Endothelial cell of umbilical vein (primary cell): ENCODE measurements around the gene DOLPP1. TPM values are rescaled to one million over a fixed set of nuclear protein-coding genes. Genes with fewer than 3 reads are reported as not detected.

Source experiments
- BruUV-seq: library from RNA; stranded (reverse); fragments of 400-500 nt; replicated peaks from 2 replicates; lab custom pipeline; 2021; lab: Mats Ljungman, UMichigan
- CTCF ChIA-PET: fragments of 300-600, 350-600 bp; sonication (Branson Sonifier 250); formaldehyde crosslinking; loops from one replicate; lab custom pipeline; 2021; ENCODE audit warnings: antibody characterized with exemption, inconsistent platforms; lab: Charles Lee
- POLR2A ChIA-PET: fragments of 300-600, 350-600 bp; sonication (Branson Sonifier 250); formaldehyde crosslinking; loops from one replicate; lab custom pipeline; 2021; ENCODE audit warnings: antibody characterized with exemption, inconsistent platforms; lab: Charles Lee
- DNase-seq: peaks from one replicate; pipeline ENCODE4 v3.0.0-alpha.2; 2011; ENCODE audit warnings: low read depth, low spot score
- FAIRE-seq: peaks from 2 replicates; lab custom pipeline; 2011; peaks lifted over from hg19 to GRCh38; lab: Jason Lieb, UNC
- H2AFZ ChIP-seq: 2 replicates; pipeline ENCODE4 v1.6.0; 2012; ENCODE audit warnings: low read depth, low read length, control low read depth, inconsistent platforms
- H3K27ac ChIP-seq: 2 replicates; pipeline ENCODE4 v1.5.1; 2011; ENCODE audit warnings: low read depth, mild to moderate bottlenecking, control low read depth, low read length, moderate library complexity; ENCODE audit not compliant: insufficient read depth
- H3K27me3 ChIP-seq, 2 experiments: 2 replicates each; pipeline versions ENCODE4 v1.6.0 to v1.6.1; 2011; ENCODE audit warnings: low read length in 2 of 2, mixed read lengths in 1 of 2; ENCODE audit not compliant: control insufficient read depth in 2 of 2, insufficient read depth in 2 of 2
- H3K36me3 ChIP-seq, 2 experiments: 2 replicates in 1 of 2; 3 replicates in 1 of 2; pipeline ENCODE4 v1.5.1; 2011; ENCODE audit warnings: low read length in 2 of 2, mild to moderate bottlenecking in 1 of 2, moderate library complexity in 1 of 2; ENCODE audit not compliant: control insufficient read depth in 2 of 2, insufficient read depth in 2 of 2; ENCODE audit errors: extremely low read depth in 1 of 2
- H3K4me1 ChIP-seq: 3 replicates; pipeline ENCODE4 v1.5.1; 2011; ENCODE audit warnings: mild to moderate bottlenecking, low read length; ENCODE audit not compliant: control insufficient read depth, insufficient read depth; ENCODE audit errors: extremely low read depth
- H3K4me2 ChIP-seq: 2 replicates; pipeline ENCODE4 v1.6.1; 2011; ENCODE audit warnings: low read length, control low read depth, mixed read lengths; ENCODE audit not compliant: insufficient read depth
- H3K4me3 ChIP-seq, 3 experiments: fragments of 200-600 bp in 1 of 3; sonication (generic), shearing (Covaris generic) in 1 of 3; replicated peaks in 1 of 3; 2 replicates each; pipeline ENCODE4 v1.5.1; 2011 to 2016; ENCODE audit warnings: control low read depth in 3 of 3, low read length in 3 of 3, mild to moderate bottlenecking in 2 of 3, inconsistent platforms in 1 of 3, low read depth in 1 of 3, moderate library complexity in 1 of 3; ENCODE audit not compliant: insufficient read depth in 1 of 3
- H3K79me2 ChIP-seq: 2 replicates; pipeline ENCODE4 v1.6.0; 2012; ENCODE audit warnings: low read length, inconsistent platforms; ENCODE audit not compliant: control insufficient read depth, insufficient read depth
- H3K9ac ChIP-seq: replicated peaks from 2 replicates; pipeline ENCODE3; 2011; ENCODE audit warnings: low read length, control low read depth; ENCODE audit not compliant: insufficient read depth; ENCODE audit errors: extremely low read depth
- H3K9me1 ChIP-seq: replicated peaks from 3 replicates; pipeline ENCODE4 v1.6.0; 2011; ENCODE audit warnings: mild to moderate bottlenecking, low read length; ENCODE audit not compliant: control insufficient read depth, insufficient read depth; ENCODE audit errors: extremely low read depth
- H3K9me3 ChIP-seq: replicated peaks from 2 replicates; pipeline ENCODE4 v1.5.1; 2012; ENCODE audit warnings: low read length, inconsistent platforms; ENCODE audit not compliant: control insufficient read depth, insufficient read depth
- H4K20me1 ChIP-seq: replicated peaks from 2 replicates; pipeline ENCODE3; 2011; ENCODE audit warnings: mild to moderate bottlenecking, low read length; ENCODE audit not compliant: control insufficient read depth, insufficient read depth; ENCODE audit errors: extremely low read depth
- EZH2 ChIP-seq: IDR thresholded peaks from 2 replicates; pipeline ENCODE4 v1.6.1; 2012; ENCODE audit warnings: borderline replicate concordance, low read depth, mild to moderate bottlenecking, moderate library complexity, low read length, inconsistent platforms; ENCODE audit not compliant: severe bottlenecking
- FOS ChIP-seq: IDR thresholded peaks from 2 replicates; pipeline ENCODE4 v1.6.1; 2011; ENCODE audit warnings: mild to moderate bottlenecking, low read length, moderate library complexity, borderline replicate concordance; ENCODE audit not compliant: insufficient read depth
- GATA2 ChIP-seq: IDR thresholded peaks from 2 replicates; pipeline ENCODE4 v1.7.0; 2011; ENCODE audit warnings: low read depth, mild to moderate bottlenecking, moderate library complexity, mixed read lengths, low read length; ENCODE audit not compliant: insufficient read length, insufficient read depth
- JUN ChIP-seq: IDR thresholded peaks from 2 replicates; pipeline ENCODE4 v1.6.1; 2011; ENCODE audit warnings: borderline replicate concordance, low read depth; ENCODE audit not compliant: insufficient read length, insufficient read depth
- MYC ChIP-seq: IDR thresholded peaks from one replicate; pipeline ENCODE4 v1.6.1; 2011; ENCODE audit warnings: mild to moderate bottlenecking, low read depth, low read length
- POLR2A ChIP-seq: IDR thresholded peaks from 2 replicates; pipeline ENCODE4 v1.6.1; 2012; ENCODE audit warnings: low read depth, mild to moderate bottlenecking, control low read depth, low read length
- POLR2AphosphoS5 ChIP-seq: IDR thresholded peaks from 2 replicates; pipeline ENCODE4 v1.6.1; 2012; ENCODE audit warnings: low read depth, mild to moderate bottlenecking, control low read depth, low read length, moderate library complexity; ENCODE audit not compliant: insufficient read depth
- dilution Hi-C: fragments of 300-500 bp; cut with MboI; formaldehyde crosslinking; loops from one replicate; pipeline ENCODE4 v1.15.0; 2019; ENCODE audit warnings: low sequenced_read_pairs; ENCODE audit not compliant: extremely low pct_ligation_motif_present
- intact Hi-C: fragments of 100-400 bp; cut with micrococcal nuclease; formaldehyde crosslinking; loops from one replicate; pipeline ENCODE4 v1.10.0; 2022
- polyA plus RNA-seq, 4 experiments: library from polyadenylated mRNA; depleted of rRNA in 3 of 4; stranded (reverse) in 3 of 4; unstranded in 1 of 4; fragments of >200 nt; gene quantifications; 2 replicates each; pipeline versions ENCODE4 v1.2.1 to v1.2.3, GENCODE V29; 2011 to 2012; ENCODE audit warnings: missing spikeins in 1 of 4
- total RNA-seq: library from RNA; stranded (reverse); gene quantifications from 2 replicates; pipeline ENCODE4 v1.2.3, GENCODE V29; 2021
- TF ChIP-seq, protein P1 (sequence below), 2 donors: IDR thresholded peaks; 1 replicate in 1 of 2; 2 replicates in 1 of 2; pipeline ENCODE4 v1.5.1; 2011; ENCODE audit warnings: low read length in 2 of 2, mild to moderate bottlenecking in 2 of 2, moderate library complexity in 2 of 2, control low read depth in 1 of 2, inconsistent platforms in 1 of 2, low read depth in 1 of 2; ENCODE audit not compliant: insufficient read depth in 1 of 2; ENCODE audit errors: extremely low read depth in 1 of 2
- TF ChIP-seq, protein P2 (sequence below): IDR thresholded peaks from 2 replicates; pipeline ENCODE4 v1.6.1; 2011; ENCODE audit not compliant: insufficient read depth, insufficient read length

Gene DOLPP1
- total and polyA plus RNA-seq, 2 donors (not counting 3 experiments of a cell fraction or from before 2014, with no cell fraction given): 17.7 to 28.3 TPM

DNA sequence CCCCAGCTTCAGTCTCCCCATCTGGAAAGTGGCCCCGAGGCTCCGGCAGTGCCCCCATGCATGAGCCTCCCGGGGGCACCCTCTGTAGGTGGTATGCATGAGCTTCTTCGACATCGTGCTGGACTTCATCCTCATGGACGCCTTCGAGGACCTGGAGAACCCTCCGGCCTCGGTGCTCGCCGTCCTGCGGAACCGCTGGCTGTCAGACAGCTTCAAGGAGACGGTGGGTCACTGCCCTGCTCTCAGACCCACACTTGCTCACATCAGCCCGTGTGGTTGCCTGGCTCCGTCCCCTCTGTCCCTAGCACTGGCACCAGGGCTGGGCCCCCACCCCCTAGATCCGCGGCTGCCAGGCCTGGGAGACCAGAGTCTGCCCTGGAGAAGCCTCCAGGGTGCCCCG lies 12.8 kb upstream of the DOLPP1 start:
- ChIA-PET POLR2A (no interaction called here), CTCF (interaction anchor here (1.7 kb wide), 1 partner anchor 40 kb away, joined by 5 read pairs; the partner anchor contains the start of gene SH3GLB2)
- no peak overlapping the region for H3K4me3 ChIP-seq
- no peak overlapping the region for H2AFZ ChIP-seq
- no peaks in the 10 kb centered on the region for H3K79me2 ChIP-seq
- dilution Hi-C loops: no loop called here
- H3K27ac ChIP-seq: no peak overlapping the region
- H3K36me3 ChIP-seq: peaks cover 0 to 36% of the 10 kb centered on the region in 2 experiments
- no peak for TF ChIP-seq EZH2
- no peak for TF ChIP-seq JUN
- TF ChIP-seq GATA2: no peak
- TF ChIP-seq, protein P1, sequence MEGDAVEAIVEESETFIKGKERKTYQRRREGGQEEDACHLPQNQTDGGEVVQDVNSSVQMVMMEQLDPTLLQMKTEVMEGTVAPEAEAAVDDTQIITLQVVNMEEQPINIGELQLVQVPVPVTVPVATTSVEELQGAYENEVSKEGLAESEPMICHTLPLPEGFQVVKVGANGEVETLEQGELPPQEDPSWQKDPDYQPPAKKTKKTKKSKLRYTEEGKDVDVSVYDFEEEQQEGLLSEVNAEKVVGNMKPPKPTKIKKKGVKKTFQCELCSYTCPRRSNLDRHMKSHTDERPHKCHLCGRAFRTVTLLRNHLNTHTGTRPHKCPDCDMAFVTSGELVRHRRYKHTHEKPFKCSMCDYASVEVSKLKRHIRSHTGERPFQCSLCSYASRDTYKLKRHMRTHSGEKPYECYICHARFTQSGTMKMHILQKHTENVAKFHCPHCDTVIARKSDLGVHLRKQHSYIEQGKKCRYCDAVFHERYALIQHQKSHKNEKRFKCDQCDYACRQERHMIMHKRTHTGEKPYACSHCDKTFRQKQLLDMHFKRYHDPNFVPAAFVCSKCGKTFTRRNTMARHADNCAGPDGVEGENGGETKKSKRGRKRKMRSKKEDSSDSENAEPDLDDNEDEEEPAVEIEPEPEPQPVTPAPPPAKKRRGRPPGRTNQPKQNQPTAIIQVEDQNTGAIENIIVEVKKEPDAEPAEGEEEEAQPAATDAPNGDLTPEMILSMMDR (IDR thresholded peaks at IDR 0.05; ENCODE audit: extremely low read depth in 1 of 2, insufficient read depth in 1 of 2, low read depth in 1 of 2, low read length in 2 of 2): no peak
- no peak for TF ChIP-seq POLR2A
- TF ChIP-seq, protein P2, sequence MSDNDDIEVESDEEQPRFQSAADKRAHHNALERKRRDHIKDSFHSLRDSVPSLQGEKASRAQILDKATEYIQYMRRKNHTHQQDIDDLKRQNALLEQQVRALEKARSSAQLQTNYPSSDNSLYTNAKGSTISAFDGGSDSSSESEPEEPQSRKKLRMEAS: no peak
- no peak for TF ChIP-seq POLR2AphosphoS5
- TF ChIP-seq MYC: no peak
- no peak for TF ChIP-seq FOS
- H3K9ac ChIP-seq: no peak overlapping the region
- no peaks in the 10 kb centered on the region for H3K9me1 ChIP-seq
- intact Hi-C loops: no loop called here
- no peak for DNase-seq
- no TSS peak for BruUV-seq
- no peaks in the 10 kb centered on the region for H3K9me3 ChIP-seq
- H3K4me1 ChIP-seq: no peaks in the 10 kb centered on the region
- no peak for FAIRE-seq
- no peak overlapping the region for H3K4me2 ChIP-seq
- H3K27me3 ChIP-seq: no peaks in the 10 kb centered on the region
- no peaks in the 10 kb centered on the region for H4K20me1 ChIP-seq
